ENCODE data around the gene IL2RA.
"Not testable (repeated sequence)": the region's sequence is repeated elsewhere in the genome, so short reads cannot be mapped to it uniquely, and the experiment has no call there.

The IL2RA gene

DNA sequence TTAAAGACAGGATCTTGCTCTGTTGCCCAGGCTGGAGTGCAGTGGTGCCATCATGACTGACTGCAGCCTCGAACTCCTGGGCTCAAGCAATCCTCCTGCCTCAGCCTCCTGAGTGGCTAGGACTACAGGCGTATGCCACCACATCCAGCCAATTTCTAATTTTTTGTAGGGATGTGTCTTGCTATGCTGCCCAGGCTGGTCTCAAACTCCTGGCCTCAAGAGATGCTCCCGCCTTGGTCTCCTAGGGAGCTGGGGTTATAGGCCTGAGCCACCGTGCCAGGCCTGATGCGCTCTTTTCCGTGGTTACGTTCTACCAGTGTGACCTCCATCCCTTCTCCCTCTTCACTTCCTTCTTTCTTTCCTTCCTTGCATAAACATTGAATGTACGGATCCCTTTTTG, 50.6 kb downstream of the IL2RA start:
- DNase-seq = no peak

DNA sequence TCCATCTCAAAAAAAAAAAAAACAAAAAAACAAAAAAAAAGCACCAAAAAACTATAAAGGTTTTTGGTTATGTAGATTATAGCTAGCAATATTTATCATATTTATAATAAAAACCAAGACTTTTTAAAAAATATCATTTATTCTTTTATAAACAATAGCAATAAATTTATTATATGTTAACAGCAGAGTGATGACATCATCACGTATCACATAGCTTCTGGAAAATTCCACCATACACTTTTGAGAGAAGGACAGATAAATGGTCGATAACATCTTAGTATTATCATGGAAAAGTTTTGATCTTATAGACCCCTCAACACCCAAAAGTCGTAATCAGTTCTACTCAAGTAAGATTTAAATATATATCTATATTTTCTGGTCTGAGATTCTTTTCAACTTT, 51.6 kb downstream of the IL2RA start:
- DNase-seq = no peak

DNA sequence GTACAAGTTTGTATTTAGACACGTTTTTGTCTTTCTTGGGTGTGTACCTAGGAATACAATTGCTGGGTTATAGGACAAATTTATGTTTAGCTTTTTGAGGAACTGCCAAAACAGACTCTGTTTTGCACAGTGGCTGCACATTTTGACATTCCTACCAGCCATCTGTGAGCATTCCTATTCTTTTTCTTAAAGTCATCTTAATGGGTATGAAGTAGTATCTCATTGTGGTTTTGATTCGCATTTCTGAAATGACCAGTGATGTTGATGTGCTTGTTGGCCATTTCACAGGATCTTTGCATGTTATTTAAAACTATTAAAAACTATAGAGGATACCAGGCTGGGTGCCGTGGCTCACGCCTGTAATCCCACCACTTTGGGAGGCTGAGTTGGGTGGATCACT, 52.2 kb downstream of the IL2RA start:
- DNase-seq = no peak

DNA sequence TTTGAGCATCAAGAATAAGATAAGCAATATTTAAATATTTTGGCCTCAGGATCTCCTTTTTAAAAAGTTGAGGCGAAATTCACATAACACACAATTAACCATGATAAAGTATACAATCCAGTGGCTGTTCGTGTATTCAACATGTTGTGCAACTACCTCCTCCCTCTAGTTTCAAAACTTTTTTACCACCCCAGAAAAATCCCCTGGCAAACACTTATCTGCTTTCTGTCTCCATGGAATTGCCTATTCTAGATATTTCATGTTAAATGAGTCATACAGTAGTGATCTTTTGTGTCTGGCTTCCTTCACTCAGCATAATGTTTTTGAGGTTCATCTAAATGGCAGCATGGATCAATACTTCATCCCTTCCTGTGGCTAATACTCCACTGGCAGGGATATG, 53.0 kb downstream of the IL2RA start:
- DNase-seq = no peak

DNA sequence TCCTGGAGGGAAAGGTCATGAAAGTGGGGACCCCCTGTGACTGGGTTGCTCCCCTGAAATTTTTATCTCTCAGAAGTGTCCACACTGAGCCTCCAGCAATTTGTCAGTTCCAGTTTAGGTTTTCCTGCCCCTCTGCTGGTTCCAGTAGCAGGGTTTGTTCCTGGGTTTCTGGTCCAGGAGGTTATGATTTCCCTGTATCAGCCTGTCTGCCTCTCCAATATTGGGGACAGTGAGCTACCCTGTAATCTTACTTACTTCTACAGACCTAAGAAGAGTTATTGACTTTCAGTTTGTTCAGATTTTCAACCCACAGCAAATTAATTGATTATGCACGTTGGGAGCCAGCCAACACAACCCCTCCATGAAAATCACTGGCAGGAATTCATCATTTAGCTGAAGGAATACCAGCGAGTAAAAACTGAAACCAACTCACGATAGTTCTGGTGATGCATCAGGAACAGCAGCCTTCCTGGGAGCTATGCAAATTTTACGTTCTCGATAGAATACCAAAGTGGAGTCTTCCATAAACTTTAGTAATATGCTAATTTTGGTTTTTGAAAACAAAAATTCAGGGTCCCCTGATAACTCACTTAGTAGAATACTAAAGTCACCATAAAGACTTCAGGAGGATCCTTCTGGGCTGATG, 53.5 kb downstream of the IL2RA start:
- DNase-seq = no peak

DNA sequence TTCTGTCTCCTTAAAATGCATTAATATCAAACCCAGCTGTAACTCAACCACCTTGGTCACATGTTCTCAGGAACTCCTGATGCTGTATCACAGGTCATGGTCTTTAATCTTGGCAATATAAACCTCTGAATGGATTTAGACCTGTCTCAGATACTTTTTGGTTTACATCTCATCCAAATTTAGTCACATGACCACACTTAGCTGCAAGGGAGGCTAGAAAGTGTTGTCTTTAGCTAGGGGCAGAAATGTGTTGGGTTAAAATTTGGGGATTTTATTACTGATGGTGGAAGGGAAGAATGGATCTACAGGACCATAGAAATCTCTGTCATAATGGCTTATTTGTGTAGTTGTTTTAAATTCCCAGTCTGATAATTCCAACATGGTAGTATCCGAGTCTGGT, 55.2 kb downstream of the IL2RA start:
- no peak for DNase-seq

DNA sequence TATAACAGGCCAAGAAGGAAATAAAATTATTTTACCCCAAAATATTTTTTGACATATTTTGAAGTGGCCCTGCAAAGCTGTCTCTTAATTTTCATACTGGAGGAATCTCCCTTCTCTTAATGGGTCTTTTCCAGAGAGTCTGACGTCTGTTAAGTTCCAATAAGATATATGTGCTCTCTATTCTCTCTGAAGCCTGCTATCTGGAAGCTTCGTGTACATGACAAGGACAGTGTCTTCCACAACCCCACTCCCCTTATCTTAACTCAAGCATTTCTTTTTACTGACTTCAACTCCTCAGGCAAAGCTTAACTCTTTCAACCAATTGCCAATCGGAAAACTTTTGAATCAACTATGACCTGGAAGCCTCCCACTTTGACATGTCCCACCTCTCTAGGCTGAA, 55.6 kb downstream of the IL2RA start:
- no peak for DNase-seq

DNA sequence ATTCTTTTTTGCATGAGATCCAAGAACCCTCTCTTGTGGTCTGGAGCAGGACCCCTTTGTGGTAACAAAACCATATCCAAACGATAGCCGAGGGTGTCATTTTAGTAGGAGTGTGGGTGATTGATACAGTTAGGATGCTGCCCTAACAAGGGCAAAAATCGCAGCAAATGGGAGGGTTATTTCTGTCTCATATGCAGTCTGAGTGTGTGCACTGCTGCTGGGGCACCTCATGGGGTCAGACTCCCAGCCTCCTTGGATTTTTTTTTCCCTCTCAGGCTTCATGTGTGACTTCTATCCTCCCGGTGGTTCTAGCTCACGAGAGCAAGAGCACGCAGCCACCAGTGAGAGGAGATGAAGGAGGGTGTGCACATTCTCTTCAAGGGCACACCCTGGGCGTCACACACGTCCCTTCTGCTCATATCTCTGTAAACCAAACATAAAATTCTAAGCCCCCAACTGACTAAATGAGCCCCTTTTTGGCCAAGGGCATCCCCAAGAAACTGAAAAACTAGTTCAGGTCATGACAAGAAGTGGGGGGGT, 56.2 kb downstream of the IL2RA start:
- DNase-seq = no peak

DNA sequence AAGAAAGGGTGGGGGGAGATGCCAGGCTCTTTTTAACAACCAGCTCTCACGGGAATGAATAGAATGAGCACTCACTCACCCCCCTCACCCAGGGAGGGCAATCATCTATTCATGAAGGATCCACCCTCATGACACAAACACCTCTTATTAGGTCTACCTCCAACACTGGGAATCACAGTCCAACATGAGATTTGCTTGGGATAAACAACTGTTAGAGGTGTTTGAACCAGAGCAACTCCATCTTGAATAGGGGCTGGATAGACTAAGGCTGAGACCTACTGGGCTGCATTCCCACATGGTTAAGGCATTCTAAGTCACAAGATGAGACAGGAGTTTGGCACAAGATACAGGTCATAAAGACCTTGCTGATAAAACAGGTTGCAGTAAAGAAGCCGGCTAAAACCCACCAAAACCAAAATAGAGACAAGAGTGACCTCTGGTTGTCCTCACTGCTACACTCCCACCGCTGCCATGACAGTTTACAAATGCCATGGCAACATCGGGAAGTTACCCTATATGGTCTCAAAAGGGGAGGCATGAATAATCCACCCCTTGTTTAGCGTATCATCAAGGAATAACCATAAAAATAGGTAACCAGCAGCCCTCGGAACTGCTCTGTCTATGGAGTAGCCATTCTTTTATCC, 56.9 kb downstream of the IL2RA start:
- not testable (repeated sequence) for DNase-seq

DNA sequence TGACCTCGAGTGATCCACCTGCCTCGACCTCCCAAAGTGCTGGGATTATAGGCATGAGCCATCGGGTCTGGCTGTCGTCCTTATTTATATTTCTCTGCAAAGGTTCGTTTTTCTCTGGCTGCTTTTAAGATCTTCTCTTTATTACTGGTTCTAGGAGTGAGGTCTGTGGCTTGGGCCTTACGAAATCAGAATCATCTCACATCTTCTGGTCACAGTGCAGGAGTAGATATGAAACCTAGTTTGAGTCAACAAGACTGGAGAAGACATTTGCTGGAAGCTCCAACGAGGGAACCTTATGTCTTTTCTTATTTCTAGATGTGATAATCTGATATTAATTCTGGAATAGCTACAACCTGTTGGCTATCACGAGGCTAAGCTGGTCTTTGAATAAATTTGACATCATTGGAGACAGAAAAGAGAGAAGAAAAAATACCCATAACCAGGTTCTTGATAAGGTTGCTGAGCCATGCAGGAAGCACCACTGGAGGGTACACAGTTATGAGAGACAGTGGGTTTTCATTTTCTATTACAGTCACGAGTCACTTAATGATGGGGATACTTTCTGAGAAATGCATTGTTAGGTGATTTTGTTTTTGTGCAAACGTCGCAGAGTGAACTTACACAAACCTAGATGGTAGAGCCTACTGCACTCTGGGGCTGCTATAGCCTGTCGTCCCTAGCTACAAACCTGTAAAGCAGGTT, 59.2 kb downstream of the IL2RA start:
- DNase-seq = no peak

DNA sequence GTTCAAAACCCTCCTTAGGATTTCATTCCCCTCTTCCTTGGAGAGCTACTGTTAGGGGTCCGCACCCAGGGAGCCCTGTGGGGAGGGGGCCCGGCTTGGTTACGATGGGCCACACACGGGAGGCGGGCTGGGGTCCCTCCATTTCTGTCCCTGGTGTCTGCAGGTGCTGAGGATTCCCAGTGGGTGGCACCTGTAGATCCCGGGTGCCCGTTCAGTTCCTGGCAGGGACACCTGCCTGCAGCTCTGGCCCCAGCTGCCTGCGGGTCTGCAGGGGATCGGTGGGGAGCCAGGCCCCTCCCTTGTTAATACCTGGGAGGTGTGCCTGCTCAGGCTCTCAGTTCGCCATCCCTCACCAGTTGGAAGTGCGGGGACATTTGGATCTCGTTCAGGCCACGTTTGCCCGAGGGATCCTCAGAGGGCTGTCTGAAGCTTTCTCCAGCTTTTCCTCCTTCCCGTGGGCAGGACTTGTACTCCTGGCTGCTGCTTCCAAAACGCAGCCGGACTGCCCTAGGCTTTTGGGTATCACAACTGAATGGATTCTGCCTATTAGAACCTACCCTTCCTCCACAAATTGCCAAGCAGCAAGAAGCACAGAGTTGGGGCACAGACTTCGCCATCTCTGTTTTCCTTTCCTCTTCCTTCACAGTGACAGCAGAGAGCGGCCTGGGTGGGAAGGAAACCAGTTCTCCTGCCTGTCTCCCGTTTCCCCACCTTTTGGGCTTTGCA, 62.6 kb downstream of the IL2RA start:
- DNase-seq = no peak

DNA sequence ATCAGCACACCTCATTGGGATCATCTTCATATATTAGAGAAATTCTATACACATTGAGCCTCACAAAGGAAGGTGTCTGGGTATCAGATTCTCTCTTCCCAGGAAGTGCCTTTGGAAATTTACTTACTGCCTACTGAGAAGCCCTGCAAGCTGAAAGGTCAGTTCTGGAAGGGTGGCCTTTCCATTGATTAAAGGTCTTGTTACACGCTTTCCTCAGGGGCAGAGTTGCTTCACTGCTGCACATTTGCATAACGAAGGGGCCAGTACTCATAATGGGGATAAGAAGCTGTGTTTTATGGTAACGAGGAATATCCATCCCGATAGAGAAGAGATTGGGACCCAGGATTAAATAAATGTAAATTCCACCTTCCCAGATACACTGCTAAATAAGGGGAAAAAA, 65.5 kb downstream of the IL2RA start:
- DNase-seq = no peak

DNA sequence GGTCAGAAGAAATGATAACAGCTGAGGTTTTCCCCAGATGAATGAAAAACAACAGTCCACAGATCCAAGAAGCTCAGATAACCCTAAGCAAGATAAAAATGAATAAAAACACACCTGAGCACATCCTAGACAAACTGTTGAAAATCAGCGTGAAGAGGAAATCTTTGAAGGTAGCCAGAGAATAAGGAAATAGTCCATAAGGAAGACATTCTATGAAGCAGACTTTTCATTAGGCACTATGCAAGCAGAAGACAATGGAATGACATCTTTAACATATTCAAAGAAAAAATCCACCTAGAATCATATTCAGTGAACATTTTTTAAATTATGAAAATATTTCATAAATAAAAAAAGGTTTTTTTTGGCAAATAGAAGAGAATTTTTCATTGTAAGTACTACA, 69.8 kb downstream of the IL2RA start:
- no peak for DNase-seq

DNA sequence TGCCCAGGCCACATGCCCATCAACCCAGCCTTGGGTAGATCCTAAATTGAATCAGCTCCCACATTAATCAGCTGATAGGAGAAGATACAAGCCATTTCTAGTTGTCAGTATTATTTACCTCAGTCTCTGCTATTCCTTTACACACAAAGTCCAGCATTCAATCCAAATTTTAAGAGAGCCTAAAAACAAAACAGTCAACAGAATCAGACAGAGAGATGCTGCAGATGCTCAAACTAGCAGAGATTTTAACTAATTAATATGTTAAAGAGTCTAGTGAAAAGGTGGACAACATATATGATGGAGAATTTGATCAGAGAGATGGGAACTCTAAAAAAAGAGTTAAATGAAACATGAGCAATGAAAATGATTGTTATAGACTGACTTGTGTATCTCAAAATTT, 70.5 kb downstream of the IL2RA start:
- DNase-seq = no peak

DNA sequence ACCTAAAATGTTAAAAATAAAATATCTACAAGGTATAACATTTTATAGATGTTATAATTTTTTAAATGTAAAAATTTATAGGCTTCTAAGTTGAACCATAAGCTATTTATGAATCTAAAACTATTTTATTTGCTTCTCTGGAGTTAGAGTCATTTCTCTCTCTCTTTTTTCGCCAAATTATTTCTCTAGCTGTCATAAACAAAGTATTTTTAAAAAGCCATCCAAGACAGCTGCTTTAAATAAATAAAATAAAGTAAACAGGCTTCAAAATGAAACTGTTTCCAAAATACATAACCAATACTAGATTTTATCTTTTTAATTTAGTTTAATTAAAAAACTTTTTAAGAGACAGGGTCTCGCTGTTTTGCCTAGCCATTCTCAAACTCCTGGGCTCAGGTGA, 72.4 kb downstream of the IL2RA start:
- DNase-seq = no peak

DNA sequence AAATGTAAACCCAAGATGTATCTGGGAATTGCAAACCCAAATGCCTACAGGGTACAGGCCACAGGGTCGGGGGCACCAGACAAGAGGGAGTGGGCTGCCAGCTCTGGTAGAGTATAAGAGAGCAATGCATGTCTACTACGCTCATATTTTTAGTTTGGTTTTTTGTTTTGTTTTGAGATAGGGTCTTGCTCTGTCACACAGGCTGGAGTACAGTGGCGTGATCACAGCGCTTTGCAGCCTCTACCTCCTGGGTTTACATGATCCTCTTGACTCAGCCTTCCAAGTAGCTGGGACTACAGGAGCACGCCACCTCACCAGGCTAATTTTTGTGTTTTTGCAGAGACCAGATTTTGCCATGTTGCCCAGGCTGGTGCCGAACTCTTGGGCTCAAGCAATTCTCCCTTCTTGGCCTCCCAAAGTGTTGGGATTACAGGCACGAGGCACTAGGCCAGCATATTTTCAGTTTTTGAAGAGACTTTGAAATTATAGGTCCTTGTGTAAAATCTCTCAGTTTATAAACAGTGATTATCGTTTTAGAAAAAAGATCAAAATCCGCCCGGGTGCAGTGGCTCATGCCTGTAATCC, 73.7 kb downstream of the IL2RA start:
- no peak for DNase-seq

DNA sequence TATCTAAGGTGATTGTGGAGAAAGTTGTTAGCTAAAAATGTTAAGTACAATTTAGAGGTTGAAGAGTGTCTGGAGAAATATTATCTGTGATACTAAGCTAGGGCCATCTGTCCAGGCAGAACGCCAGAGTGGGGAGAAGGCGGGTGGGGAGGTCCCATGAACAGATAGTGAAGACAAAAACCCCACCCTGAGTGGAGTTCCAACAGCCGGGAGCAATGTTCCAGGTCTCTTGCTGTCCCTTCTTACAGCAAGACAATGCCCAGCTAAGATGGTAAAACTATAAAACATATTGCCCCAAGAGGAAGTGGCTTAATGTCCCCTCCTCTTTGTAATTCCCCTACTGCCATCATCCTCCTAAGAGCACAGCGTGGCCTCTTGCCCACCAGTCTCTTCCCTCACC, 74.4 kb downstream of the IL2RA start:
- no peak for DNase-seq

DNA sequence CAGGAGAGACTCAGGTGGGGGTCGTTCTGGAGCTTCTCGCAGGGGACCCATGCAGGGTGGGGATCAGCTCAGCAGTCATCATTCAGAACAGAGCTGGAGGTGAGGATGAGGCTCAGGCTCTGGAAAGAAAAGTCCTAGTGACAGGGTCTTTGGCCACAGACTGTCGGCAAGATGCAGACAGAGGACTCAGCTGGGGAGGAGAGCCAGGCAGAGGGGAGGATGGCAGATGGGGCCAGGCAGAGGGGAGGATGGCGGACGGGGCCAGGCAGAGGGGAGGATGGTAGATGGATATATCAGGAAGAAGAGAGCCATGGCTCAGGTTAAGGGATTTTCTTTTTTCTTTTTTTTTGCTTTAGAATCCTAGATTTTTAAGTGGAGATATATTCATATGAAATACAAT, 77.1 kb downstream of the IL2RA start:
- no peak for DNase-seq

DNA sequence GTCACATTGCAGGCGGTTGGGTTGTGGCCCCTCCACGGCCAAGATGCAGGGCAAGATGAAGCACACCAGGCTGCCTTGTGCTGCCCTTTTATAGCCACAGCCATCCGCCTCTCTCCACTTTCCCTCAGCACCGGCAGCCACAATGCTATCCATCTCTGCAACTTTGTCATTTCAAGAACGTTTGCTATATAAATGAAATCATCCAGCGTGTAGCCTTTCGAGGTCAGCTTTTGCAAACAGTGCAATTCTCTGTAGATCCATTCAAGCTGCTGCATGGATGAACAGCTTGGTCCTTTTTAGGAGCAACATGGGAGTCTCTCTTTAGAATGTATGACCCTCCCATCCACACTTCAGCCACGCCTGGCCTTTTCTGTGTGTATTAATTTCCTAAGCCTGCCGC, 78.4 kb downstream of the IL2RA start:
- DNase-seq = no peak

DNA sequence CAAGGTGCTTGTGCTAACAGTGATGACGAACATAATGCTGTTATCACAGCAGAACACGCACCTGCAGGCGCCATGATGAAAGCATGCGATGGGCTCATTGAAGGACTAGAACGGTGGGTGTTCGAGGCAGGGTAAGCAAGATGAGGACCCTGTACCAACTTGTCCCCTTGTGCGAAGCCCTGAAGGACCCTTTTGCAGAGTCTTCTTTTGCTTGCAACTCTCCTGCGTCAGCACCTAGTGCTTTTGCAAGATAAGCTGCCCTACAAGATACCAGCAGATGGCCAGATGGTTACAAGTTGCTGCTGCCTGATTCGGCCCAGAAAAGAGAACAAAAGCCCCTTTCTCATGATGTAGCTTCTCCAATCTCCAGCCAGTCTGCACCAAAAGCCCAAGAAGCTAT, 80.6 kb downstream of the IL2RA start:
- no peak for DNase-seq

DNA sequence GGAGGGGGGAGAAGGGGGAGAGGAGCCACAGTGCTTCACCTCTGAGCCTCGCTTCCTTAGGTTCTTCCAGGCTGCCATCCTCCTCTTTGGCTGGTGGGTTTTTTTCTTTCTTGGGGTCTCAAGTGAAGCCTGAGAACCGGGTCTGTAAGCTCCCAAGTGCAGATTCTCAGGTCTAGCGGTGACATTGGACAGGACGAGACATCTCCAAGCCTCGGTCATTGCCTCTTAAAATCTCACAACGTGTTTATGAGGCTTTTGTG, 84.0 kb downstream of the IL2RA start:
- DNase-seq = no peak

DNA sequence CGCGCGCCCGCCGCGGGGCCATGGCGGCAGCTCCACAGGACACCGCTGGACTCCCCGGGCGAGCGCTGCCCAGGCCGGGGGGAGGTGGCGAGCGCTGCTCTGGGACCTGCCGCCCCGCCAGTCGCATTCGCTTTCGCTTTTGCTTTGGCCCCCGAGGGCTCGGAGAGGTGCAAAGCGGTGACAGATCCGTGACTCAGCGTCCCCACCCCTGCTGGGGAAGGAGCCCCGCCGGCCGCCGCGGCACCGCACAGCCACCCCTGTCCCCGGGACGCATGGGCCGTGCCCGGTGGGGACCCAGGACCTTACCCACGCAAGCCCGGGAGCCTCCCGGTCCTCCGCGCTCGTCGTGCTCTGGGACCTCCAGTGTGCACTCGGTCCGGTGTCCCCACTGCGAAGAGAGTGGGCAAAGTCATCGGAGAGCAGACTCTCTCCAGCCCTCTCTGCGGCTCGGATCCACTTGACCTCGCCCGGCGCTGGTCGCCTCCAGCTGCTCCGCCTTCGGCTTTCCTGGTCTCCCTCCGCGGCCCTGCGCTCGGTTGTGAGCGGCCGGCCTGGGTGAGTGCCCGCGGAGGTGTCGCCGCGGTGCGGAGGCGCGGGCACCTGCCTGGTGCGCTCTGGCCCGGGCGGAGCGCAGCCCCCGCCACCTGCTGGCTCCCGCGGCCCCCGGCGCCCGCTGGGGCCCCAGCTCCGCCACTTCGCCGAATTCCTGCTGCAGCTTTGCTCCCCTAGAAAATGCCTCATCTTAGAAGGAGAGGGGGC, 84.5 kb downstream of the IL2RA start, which contains the start of gene IL15RA:
TSS of gene IL15RA (minus strand) at position 73 of the 759 bp plus-strand sequence. CDS start at position 22, 51 bp downstream.
- DNase-seq = no peak
